Activated T-cell treated with anti-CD3 and anti-CD28 coated beads, Interleukin-2, amount 50 U/mL, for 48 hours (primary cell): ENCODE measurements around the gene HSD17B3.
"Not testable (repeated sequence)": the region's sequence is repeated elsewhere in the genome, so short reads cannot be mapped to it uniquely, and the experiment has no call there.

Experiments used
- DNase-seq, 2 experiments: peaks; one replicate each; pipeline ENCODE4 v3.0.0-alpha.2; 2020

HSD17B3 gene

DNA sequence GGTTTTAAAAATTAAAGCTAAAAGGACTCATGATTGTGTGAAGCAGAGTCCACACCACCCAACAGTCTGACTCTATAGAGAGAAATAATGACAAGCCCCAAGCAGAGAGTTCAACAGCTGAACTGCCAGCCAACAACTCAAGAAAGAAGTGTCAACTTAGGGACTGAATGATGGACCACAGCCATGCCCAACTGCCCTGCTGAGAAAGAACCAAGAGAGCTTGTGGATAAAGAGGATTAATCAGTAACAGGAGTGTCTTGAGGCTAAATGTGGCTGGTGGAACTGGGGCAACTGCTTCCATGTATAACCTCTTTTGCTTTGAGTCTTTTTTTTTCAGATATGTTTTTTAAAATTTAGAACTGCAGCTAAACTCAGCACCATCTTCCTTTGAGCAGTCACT, 109.3 kb downstream of the HSD17B3 start:
- no peak for DNase-seq

DNA sequence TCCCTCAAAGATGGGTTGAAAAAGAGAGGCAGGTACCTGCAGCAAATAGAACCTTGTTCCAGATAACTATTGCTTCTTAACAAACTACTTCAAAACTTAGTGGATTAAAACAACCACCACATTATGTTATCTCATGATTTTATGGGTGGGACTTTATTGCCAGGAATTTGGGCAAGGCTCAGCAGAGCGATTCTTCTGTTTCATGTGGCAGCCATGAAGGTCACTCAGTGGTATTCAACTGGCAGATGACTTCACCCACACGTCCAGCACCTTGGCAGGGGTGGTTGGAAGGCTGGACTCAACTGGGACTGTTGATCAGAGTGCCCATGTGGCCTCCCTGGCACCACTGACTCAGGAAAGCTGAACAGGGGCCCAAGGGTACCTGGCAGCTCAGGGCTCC, 112.0 kb downstream of the HSD17B3 start:
- no peak for DNase-seq

DNA sequence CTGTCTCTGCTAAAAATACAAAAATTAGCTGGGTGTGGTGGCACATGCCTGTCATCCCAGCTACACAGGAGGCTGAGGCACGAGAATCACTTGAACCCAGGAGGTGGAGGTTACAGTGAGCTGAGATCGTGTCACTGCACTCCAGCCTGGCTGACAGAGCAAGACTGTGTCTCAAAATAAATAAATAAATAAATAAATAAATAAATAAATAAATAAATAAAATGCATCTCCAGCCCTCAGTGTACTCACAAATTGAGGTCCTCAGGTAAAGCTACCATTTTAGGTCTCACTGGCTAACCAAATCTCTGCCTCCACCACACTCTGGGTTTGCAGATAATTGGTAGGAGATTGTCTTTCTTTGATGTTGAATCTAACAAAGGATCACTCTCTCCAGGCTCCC, 112.4 kb downstream of the HSD17B3 start:
- DNase-seq: not testable (repeated sequence)

DNA sequence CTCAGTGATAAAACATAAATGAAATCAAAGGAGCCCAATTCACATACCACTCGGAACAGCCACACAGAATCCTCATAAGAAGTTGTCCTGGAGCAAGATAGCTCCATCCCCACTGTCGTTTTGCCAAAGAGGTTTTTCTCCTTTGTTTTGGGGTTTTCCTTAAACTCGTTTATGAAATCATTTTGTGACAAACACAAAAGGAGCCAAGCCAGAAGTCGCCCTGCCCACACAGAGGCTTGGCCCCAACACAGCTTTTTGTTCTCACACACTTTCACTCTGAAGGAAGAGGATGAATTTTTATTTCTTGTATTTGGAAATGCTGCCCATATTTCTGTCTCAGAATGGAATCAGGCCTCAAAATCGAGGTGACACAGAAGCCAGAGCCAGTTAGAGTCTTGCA, 113.4 kb downstream of the HSD17B3 start:
- DNase-seq: no peak

DNA sequence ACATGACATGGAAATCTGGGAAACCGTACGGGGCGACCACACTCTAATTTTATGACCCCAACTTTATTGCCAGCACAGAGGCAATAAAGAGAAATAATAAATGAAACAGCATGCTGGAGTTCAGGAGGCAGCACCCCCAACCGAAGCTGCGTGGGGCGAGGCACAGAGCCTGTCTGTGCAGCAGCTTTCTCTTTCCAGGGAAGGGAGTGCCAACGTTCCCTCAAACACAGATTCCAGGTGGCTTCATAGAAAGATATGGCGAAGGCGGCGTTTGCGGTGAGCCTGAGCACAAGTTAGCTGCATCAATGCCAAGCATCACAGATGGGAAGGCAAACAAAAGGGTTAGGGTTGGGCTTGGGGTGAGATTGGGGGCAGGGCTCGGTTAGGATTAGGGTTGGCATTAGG, 114.8 kb downstream of the HSD17B3 start:
- DNase-seq: no peak

DNA sequence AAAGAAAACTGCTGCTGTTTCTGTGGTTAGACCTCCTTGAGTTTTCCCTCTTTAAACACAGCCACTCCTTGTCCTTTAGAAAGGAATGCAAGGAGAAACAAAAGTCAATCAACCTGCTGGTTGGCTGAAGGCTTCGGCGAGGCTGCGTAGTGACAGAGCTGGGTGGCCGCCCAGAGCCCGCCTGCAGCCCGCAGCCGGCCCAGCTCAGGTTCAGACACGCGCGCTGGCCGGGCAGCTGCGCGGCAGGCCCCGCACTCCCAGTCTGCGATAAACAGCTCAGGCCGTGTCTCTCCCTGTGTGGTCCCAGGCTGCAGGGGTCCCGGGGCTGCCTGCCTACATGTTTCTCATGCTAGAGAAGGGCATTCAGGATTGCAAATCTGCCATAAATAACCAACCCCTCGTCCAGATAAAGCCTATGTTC, 115.4 kb downstream of the HSD17B3 start:
- no peak for DNase-seq

DNA sequence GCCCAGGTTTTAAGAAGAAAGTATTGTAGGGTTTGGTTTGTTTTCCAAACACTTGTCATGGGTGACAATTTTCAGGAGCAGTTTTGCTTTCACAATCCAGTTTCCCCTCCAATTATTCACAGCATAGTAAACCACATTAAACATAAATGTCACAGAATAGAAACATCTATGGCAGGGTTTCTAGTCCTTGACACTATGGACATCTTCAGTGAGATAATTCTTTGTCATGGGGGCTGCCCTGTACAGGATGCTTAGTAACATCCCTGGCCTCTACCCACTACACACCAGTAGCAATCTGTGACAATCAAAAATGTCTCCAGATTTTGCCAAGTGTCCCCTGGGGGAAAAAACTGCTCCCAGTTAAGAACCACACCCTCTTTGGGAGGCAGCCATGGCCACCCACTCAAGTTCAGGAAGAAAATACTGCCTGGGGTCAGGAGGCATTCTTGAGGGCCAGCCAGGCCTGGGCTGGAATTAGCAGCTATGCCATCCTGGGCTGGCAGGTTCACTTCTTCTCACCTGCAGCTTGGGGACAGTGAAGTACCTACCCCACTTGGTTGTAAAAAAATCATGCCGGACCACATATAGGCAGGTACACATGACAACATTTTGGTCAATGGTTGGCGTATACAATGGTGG, 116.3 kb downstream of the HSD17B3 start:
- no peak for DNase-seq
